GM19025 (cell line): Measurements from ENCODE around the gene APOL3.
"Not testable (repeated sequence)": the region's sequence is repeated elsewhere in the genome, so short reads cannot be mapped to it uniquely, and the experiment has no call there.

Source experiments
- ATAC-seq: cut with Tn5 transposase; IDR thresholded peaks from one replicate; pipeline ENCODE4 v1.9.1; 2021; ENCODE audit warnings: mild to moderate bottlenecking, low read depth, moderate library complexity; ENCODE audit not compliant: unreplicated experiment

Gene APOL3

GRCh38 chr22:36107436-36107835, 53.1 kb downstream of the APOL3 start:
- ATAC-seq, result no peak

GRCh38 chr22:36106910-36107309, 53.6 kb downstream of the APOL3 start:
- no peak for ATAC-seq

GRCh38 chr22:36104988-36105387, 55.6 kb downstream of the APOL3 start:
- no peak for ATAC-seq

DNA sequence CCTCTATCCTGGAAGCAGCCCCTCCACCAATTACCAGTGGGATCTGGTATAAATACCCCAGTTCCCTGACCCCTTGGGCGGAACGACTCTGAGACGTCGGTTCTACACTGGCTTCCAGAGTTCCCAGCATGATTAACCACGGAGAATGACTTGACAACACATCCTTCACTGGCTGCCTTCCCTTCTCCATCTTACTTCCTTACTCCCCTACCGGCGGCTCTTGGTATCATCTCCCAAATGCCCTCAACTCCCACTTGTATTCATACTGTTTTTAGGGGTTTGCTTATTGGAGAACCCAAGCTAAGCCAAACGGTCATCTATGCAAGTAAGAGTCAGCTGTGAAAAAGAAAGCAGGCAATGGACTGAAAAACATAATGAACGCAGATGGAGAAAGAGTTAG, 56.1 kb downstream of the APOL3 start:
- no peak for ATAC-seq

- ATAC-seq, result no peak
These were observed 56.7 kb downstream of the APOL3 start for GRCh38 chr22:36103891-36104290.

DNA sequence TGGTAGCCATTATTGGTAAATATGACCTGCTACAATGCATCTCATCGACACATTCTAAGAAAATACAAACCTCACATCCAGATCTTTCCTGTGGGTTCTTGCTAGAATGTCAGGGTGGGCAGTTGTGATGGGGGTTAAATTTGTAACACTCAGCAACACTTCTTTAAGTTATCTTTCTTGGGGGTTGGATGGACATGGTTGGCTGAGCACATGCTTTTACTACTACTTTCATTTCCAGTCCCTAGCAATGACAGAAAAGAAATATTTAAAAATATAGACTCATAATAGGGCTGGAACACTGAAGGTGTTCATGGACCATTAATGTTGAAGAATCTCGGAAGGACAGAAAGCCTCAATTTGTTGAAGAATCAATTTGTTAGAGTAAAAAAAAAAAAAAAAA, 57.6 kb downstream of the APOL3 start:
- ATAC-seq, result no peak

- no peak for ATAC-seq
These were observed 58.8 kb downstream of the APOL3 start for GRCh38 chr22:36101756-36102155.

DNA sequence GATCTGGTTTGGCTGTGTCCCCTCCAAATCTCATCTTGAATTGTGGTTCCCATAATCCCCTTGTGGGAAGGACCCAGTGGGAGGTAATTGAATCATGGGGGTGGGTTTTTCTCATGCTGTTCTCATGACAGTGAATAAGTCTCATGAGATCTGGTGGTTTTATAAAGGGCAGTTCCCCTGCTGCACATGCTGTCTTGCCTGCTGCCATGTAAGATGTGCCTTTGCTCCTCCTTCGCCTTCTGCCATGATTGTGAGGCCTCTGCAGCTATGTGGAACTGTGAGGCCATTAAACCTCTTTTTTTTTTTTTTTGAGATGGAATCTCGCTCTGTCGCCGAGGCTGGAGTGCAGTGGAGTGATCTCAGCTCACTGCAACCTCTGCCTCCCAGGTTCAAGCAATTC, 59.6 kb downstream of the APOL3 start:
- not testable (repeated sequence) for ATAC-seq

DNA sequence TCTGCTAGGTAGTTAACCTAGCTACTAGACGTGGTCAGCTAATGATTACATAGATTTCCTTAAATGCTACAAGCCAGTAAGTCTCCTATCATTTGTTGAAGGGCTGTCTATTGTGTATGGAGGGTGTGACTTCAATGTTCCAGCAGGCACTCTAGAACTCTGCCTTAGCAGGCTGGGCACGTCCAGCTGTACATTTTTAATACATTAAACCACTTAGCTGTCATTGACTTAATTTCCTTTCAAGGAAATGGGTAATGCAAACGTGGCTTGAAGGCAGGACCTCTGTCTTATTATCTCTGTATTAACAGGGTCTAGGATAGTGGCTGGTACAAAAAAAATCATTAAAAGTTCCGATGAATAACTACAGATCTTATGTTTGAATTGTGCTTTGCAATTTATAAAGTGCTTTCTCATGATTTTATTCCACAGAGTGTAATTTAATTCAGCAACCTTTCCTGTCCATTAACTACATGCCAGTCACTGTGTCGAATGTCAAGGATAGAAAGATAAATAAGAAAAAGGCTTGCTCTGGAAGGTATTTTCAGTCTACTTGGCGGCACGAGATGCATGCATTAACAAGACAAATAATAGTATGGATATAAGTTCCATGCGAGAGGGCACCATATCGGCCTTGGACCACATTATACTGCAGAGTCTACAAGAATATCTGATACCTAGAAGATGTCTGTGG, 60.3 kb downstream of the APOL3 start:
- no peak for ATAC-seq

- ATAC-seq, result not testable (repeated sequence)
These were observed 61.0 kb downstream of the APOL3 start for GRCh38 chr22:36099561-36099960.

- ATAC-seq, result no peak
These were observed 62.7 kb downstream of the APOL3 start for GRCh38 chr22:36097880-36098279.

GRCh38 chr22:36090772-36091171, 69.8 kb downstream of the APOL3 start:
- ATAC-seq, result not testable (repeated sequence)
